Hepatocyte (in vitro differentiated cells): ENCODE results near the gene IPO11.

Experiments used
- CTCF ChIP-seq: fragments of 200-600 bp; sonication (generic); IDR thresholded peaks from 2 replicates; pipeline ENCODE4 v1.5.1; 2016; ENCODE audit warnings: antibody characterized with exemption, mild to moderate bottlenecking; ENCODE audit not compliant: poor library complexity
- EZH2 ChIP-seq: fragments of 200-600 bp; sonication (generic); IDR thresholded peaks from 2 replicates; pipeline ENCODE4 v1.6.1; 2016; ENCODE audit warnings: antibody characterized with exemption, mild to moderate bottlenecking, borderline replicate concordance
- EZH2phosphoT487 ChIP-seq: fragments of 200-600 bp; sonication (generic); IDR thresholded peaks from one replicate; pipeline ENCODE4 v1.6.1; 2018; ENCODE audit warnings: antibody characterized with exemption, mild to moderate bottlenecking, low read depth, moderate library complexity; ENCODE audit not compliant: unreplicated experiment, severe bottlenecking

- no peak for TF ChIP-seq CTCF
- no peak for TF ChIP-seq EZH2phosphoT487
- no peak for TF ChIP-seq EZH2
Measured at GRCh38 chr5:62588668-62589067, 176.1 kb downstream of the IPO11 start.
